AG09309 (cell line): ENCODE data around the gene KRTAP12-1.

Experiments used
- DNase-seq: peaks from one replicate; pipeline ENCODE4 v3.0.0-alpha.2; 2010; ENCODE audit warnings: low read depth
- H3K4me3 ChIP-seq: 2 replicates; pipeline ENCODE4 v1.5.1; 2011; ENCODE audit warnings: mild to moderate bottlenecking, low read depth, low read length, moderate library complexity; ENCODE audit not compliant: control insufficient read depth
- CTCF ChIP-seq: IDR thresholded peaks from 2 replicates; pipeline ENCODE4 v1.5.1; 2011; ENCODE audit warnings: mild to moderate bottlenecking, low read depth, low read length, inconsistent platforms; ENCODE audit not compliant: insufficient read depth, control insufficient read depth; ENCODE audit errors: missing control alignments

KRTAP12-1 gene

GRCh38 chr21:44708866-44709425, 27.0 kb upstream of the KRTAP12-1 start:
- no peak overlapping the region for H3K4me3 ChIP-seq
- no peak for DNase-seq
- no peak for TF ChIP-seq CTCF

- no peak for DNase-seq
- no peak for TF ChIP-seq CTCF
- no peak overlapping the region for H3K4me3 ChIP-seq
Measured at GRCh38 chr21:44708213-44708865, 26.4 kb upstream of the KRTAP12-1 start.

- TF ChIP-seq CTCF = no peak
- no peak overlapping the region for H3K4me3 ChIP-seq
- DNase-seq = no peak
Measured at GRCh38 chr21:44706706-44707581, 25.0 kb upstream of the KRTAP12-1 start.

GRCh38 chr21:44706026-44706705, 24.2 kb upstream of the KRTAP12-1 start:
- TF ChIP-seq CTCF = no peak
- no peak overlapping the region for H3K4me3 ChIP-seq
- DNase-seq = no peak

- DNase-seq = no peak
- H3K4me3 ChIP-seq = no peak overlapping the region
- TF ChIP-seq CTCF = no peak
Measured at GRCh38 chr21:44704636-44705001, 22.7 kb upstream of the KRTAP12-1 start.

- H3K4me3 ChIP-seq = no peak overlapping the region
- DNase-seq = no peak
- TF ChIP-seq CTCF = no peak
Measured at GRCh38 chr21:44703731-44704635, 22.0 kb upstream of the KRTAP12-1 start.
